GM18868 (cell line): Measurements from ENCODE around the gene YEATS4.
A peak's percentile ranks its signal among the peaks of the same experiment; 100 is the strongest.
"Not testable (repeated sequence)": the region's sequence is repeated elsewhere in the genome, so short reads cannot be mapped to it uniquely, and the experiment has no call there.

Experiments used
- ATAC-seq: cut with Tn5 transposase; IDR thresholded peaks from one replicate; pipeline ENCODE4 v1.9.1; 2021; ENCODE audit warnings: mild to moderate bottlenecking, moderate library complexity; ENCODE audit not compliant: unreplicated experiment

The YEATS4 gene

GRCh38 chr12:69359531-69360347 lies at the start of gene YEATS4:
Gene YEATS4 (plus strand): TSS chr12:69359743. CDS start chr12:69359973, 230 bp downstream.
- peak; percentile 81 for ATAC-seq

GRCh38 chr12:69313209-69313608 lies 46.3 kb upstream of the YEATS4 start:
- ATAC-seq, result no peak

- ATAC-seq, result not testable (repeated sequence)
Observed at GRCh38 chr12:69316784-69317183, 42.8 kb upstream of the YEATS4 start.

- ATAC-seq, result not testable (repeated sequence)
Observed at GRCh38 chr12:69317233-69317632, 42.3 kb upstream of the YEATS4 start.

GRCh38 chr12:69318225-69318624 lies 41.3 kb upstream of the YEATS4 start:
- no peak for ATAC-seq

- ATAC-seq, result no peak
Observed at GRCh38 chr12:69321351-69321750, 38.2 kb upstream of the YEATS4 start.

GRCh38 chr12:69324797-69325466 lies 34.6 kb upstream of the YEATS4 start:
- ATAC-seq, result peak; percentile 98

GRCh38 chr12:69328426-69328825 lies 31.1 kb upstream of the YEATS4 start:
- ATAC-seq, result no peak

- ATAC-seq, result peak; percentile 27
Observed at GRCh38 chr12:69329669-69330428, 29.7 kb upstream of the YEATS4 start.

GRCh38 chr12:69330475-69331473 lies 28.8 kb upstream of the YEATS4 start:
- peak; percentile 64 for ATAC-seq

- ATAC-seq, result no peak
Observed at GRCh38 chr12:69331519-69331908, 28.0 kb upstream of the YEATS4 start.

- no peak for ATAC-seq
Observed at GRCh38 chr12:69331909-69332684, 27.4 kb upstream of the YEATS4 start.

- ATAC-seq, result no peak
Observed at GRCh38 chr12:69332815-69333358, 26.7 kb upstream of the YEATS4 start.

GRCh38 chr12:69334158-69334557 lies 25.4 kb upstream of the YEATS4 start:
- ATAC-seq, result no peak

GRCh38 chr12:69337311-69338090 lies 22.0 kb upstream of the YEATS4 start:
- no peak for ATAC-seq

GRCh38 chr12:69338120-69338859 lies 21.3 kb upstream of the YEATS4 start:
- ATAC-seq, result no peak

- no peak for ATAC-seq
Observed at GRCh38 chr12:69338936-69339335, 20.6 kb upstream of the YEATS4 start.

- ATAC-seq, result no peak
Observed at GRCh38 chr12:69339999-69340398, 19.5 kb upstream of the YEATS4 start.
